Cardiac muscle cell (in vitro differentiated cells and primary cell): ENCODE measurements around the gene NKD2. TPM values are rescaled to one million over a fixed set of nuclear protein-coding genes. Genes with fewer than 3 reads are reported as not detected.

ENCODE experiments used
- DNase-seq, 2 donors: peaks; one replicate each; pipeline versions ENCODE4 v3.0.0 to v3.0.0-alpha.2; 2010 to 2017; ENCODE audit warnings: low read depth in 1 of 2, low spot score in 1 of 2
- H3K27ac ChIP-seq: fragments of 200-600 bp; sonication (generic); 2 replicates; pipeline ENCODE4 v1.5.1; 2016
- H3K27me3 ChIP-seq: fragments of 200-600 bp; sonication (generic); 2 replicates; pipeline ENCODE4 v1.6.0; 2016; ENCODE audit warnings: control low read depth
- H3K36me3 ChIP-seq: fragments of 200-600 bp; sonication (generic); 2 replicates; pipeline ENCODE4 v1.5.1; 2016; ENCODE audit warnings: control low read depth
- H3K4me1 ChIP-seq: fragments of 200-600 bp; sonication (generic); 2 replicates; pipeline ENCODE4 v1.8.1; 2017; ENCODE audit warnings: low read depth, mild to moderate bottlenecking, mixed run types
- H3K4me3 ChIP-seq: fragments of 200-600 bp; sonication (generic); 2 replicates; pipeline ENCODE4 v1.5.1; 2016; ENCODE audit warnings: mild to moderate bottlenecking
- H3K9me3 ChIP-seq: fragments of 200-600 bp; sonication (generic); 2 replicates; pipeline ENCODE4 v1.5.1; 2017; ENCODE audit warnings: low read depth, mild to moderate bottlenecking, control low read depth
- polyA plus RNA-seq: library from polyadenylated mRNA; unstranded; fragments of >200 nt; fragmentation: Nextera tagmentation; extraction: Ambion mirVana; gene quantifications from 2 replicates; pipeline ENCODE4 v1.2.1, GENCODE V29; 2016
- total RNA-seq: library from RNA; depleted of rRNA; stranded (reverse); fragments of >200 nt; gene quantifications from 2 replicates; pipeline ENCODE4 v1.2.3, GENCODE V29; 2016
- TF ChIP-seq, protein P1 (sequence below): IDR thresholded peaks from 2 replicates; pipeline ENCODE4 v1.5.1; 2012; ENCODE audit warnings: low read depth, mild to moderate bottlenecking, low read length

Gene NKD2
- total and polyA plus RNA-seq, 2 experiments from 2014 or later: 3.4 to 3.9 TPM

GRCh38 chr5:1012313-1012841 is 3.8 kb downstream of the NKD2 start:
- Histone ChIP-seq H3K9me3 (no peaks in the 10 kb centered on the region), H3K4me1 (peaks cover 2% of the 10 kb centered on the region), H3K36me3 (no peaks in the 10 kb centered on the region), H3K27me3 (peaks cover 34% of the 10 kb centered on the region), H3K27ac (no peak overlapping the region), H3K4me3 (no peak overlapping the region)
- TF ChIP-seq, protein P1, sequence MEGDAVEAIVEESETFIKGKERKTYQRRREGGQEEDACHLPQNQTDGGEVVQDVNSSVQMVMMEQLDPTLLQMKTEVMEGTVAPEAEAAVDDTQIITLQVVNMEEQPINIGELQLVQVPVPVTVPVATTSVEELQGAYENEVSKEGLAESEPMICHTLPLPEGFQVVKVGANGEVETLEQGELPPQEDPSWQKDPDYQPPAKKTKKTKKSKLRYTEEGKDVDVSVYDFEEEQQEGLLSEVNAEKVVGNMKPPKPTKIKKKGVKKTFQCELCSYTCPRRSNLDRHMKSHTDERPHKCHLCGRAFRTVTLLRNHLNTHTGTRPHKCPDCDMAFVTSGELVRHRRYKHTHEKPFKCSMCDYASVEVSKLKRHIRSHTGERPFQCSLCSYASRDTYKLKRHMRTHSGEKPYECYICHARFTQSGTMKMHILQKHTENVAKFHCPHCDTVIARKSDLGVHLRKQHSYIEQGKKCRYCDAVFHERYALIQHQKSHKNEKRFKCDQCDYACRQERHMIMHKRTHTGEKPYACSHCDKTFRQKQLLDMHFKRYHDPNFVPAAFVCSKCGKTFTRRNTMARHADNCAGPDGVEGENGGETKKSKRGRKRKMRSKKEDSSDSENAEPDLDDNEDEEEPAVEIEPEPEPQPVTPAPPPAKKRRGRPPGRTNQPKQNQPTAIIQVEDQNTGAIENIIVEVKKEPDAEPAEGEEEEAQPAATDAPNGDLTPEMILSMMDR: no peak
- DNase-seq: no peak

GRCh38 chr5:1012900-1013237 is 4.3 kb downstream of the NKD2 start:
- TF ChIP-seq, protein P1: no peak
- H3K27me3 ChIP-seq: peaks cover 31% of the 10 kb centered on the region

DNA sequence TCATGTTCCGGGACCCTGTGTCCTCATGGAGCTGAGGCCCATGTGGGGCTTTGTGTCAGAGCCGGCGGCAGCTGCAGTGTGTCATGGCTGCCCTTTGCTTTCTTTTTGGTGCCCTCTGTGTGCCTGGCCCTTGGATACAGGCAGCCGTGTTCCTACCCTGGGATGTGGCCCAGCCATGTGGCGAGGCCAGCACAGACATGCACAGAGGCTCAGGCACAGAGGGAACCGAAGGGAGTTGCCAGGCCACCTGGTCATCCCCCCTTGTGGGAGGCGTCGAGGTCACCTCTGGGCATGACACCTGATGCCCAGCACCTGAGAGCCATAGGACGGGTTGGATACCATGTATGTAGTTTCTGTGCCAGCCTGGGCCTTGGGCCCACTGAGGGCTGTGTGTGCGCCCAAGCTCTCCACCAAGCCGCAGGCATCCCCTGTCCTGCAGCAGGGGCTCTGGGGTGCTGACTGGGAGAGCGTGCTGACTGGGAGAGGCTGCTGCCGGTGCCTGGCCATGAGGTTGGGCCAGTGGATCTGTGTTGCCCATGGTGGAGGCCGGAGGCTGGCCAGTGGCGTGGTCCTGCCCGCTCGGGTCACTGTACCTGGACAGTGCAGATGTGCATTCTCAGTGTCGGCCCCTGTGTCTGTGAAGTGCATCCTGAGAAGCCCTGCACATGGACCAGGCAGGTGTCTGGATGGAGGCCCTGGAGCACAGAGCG is 4.8 kb downstream of the NKD2 start:
- Histone ChIP-seq H3K4me3 (no peak overlapping the region), H3K9me3 (no peaks in the 10 kb centered on the region), H3K36me3 (no peaks in the 10 kb centered on the region), H3K27me3 (peaks cover 27% of the 10 kb centered on the region), H3K27ac (no peak overlapping the region), H3K4me1 (peaks cover 2% of the 10 kb centered on the region)
- TF ChIP-seq, protein P1: no peak
- no peak for DNase-seq

More at GRCh38 chr5:1012900-1013237, 4.3 kb downstream of the NKD2 start:
- H3K27ac ChIP-seq: no peak overlapping the region
- DNase-seq: no peak
- H3K9me3 ChIP-seq: no peaks in the 10 kb centered on the region
- no peaks in the 10 kb centered on the region for H3K36me3 ChIP-seq
- no peak overlapping the region for H3K4me3 ChIP-seq
- H3K4me1 ChIP-seq: peaks cover 2% of the 10 kb centered on the region

DNA sequence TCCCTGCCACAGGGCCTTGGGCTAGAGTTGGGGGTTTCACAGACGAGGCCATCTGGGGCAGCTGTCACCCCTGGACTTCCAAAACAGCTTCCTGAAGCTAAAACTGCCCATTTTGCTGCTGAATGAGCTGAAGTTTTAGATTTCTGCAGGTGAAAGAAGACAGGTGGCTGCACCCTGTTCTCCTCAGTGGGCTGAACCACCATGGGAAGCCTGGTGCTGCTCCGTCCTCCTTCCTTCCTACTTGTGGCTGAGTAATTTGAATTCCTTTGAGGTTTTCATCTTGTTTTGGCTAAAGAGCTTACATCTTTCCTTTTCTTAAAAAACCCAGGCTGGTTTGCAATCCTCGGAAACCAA is 5.3 kb downstream of the NKD2 start:
- H3K36me3 ChIP-seq: no peaks in the 10 kb centered on the region
- no peaks in the 10 kb centered on the region for H3K9me3 ChIP-seq
- peaks cover 2% of the 10 kb centered on the region for H3K4me1 ChIP-seq
- H3K27ac ChIP-seq: no peak overlapping the region
- TF ChIP-seq, protein P1: no peak
- H3K4me3 ChIP-seq: no peak overlapping the region
- peaks cover 23% of the 10 kb centered on the region for H3K27me3 ChIP-seq
- no peak for DNase-seq

DNA sequence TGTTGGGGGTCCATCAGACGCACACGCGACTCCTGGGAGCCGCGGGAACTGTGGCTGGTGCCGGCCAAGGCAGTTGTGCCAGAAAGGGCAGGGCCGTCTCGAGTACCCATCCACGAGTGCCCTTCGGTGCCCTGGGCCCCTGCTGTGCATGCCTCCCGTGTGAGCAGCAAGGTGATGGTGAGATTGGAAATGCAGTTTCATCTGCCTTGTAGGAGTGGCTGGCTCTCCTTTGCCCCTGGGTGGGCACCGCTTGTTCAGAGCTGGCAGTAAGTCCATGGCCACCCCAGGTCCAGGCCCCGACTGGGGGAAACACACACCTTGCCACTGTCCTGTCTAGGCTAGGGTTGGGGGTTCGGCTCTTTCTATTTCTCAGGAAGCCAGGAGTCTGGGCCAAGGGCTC is 5.7 kb downstream of the NKD2 start:
- H3K27ac ChIP-seq: no peak overlapping the region
- DNase-seq: no peak
- H3K4me3 ChIP-seq: no peak overlapping the region
- peaks cover under 1% of the 10 kb centered on the region for H3K4me1 ChIP-seq
- peaks cover 19% of the 10 kb centered on the region for H3K27me3 ChIP-seq
- no peaks in the 10 kb centered on the region for H3K9me3 ChIP-seq
- H3K36me3 ChIP-seq: no peaks in the 10 kb centered on the region
- TF ChIP-seq, protein P1: no peak
